Measurements from ENCODE around the gene ZNF253. TPM values are rescaled to one million over a fixed set of nuclear protein-coding genes. Genes with fewer than 3 reads are reported as not detected.

Gene ZNF253
- total and polyA plus RNA-seq, 9 donors = 9.1 to 20.3 (median 15.1) TPM

DNA sequence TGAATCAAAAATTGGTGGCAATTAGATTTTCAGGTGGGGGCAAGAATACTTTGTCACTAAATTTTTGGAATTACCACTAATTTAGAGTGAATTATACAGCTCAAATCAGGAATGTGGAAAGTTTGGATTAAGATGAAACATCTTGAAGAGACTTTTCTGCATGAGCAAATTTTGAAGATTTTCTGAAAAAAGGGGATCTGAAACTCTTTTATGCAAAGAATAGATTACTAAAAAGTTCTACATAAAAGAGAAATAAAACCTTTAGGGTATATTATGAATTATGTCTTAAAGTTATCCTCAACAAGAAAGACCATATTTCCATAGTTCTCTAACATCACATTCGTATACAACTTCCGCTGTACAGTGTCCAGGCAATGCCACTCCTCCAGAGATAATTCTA lies 71.7 kb downstream of the ZNF253 start:
- Histone ChIP-seq H3K27ac (no peak overlapping the region), H3K36me3 (no peaks in the 10 kb centered on the region), H3K4me1 (ENCODE audit: insufficient read depth) (peaks cover 2% of the 10 kb centered on the region), H3K4me3 (no peak overlapping the region), H3K9me3 (peaks cover 0 to 4% of the 10 kb centered on the region in 2 donors), H3K27me3 (no peaks in the 10 kb centered on the region)
- DNase-seq = no peak
- intact Hi-C loops (cut with DNase I) = no loop called here
- WGBS, 3 donors = 93 to 96% (median 95%) methylated on average over 2 of the region's 2 CpGs
- TF ChIP-seq EP300 (IDR thresholded peaks at IDR 0.05) (no peak), CTCF (IDR thresholded peaks at IDR 0.05) (no peak), POLR2A (IDR thresholded peaks at IDR 0.05) (no peak)

DNA sequence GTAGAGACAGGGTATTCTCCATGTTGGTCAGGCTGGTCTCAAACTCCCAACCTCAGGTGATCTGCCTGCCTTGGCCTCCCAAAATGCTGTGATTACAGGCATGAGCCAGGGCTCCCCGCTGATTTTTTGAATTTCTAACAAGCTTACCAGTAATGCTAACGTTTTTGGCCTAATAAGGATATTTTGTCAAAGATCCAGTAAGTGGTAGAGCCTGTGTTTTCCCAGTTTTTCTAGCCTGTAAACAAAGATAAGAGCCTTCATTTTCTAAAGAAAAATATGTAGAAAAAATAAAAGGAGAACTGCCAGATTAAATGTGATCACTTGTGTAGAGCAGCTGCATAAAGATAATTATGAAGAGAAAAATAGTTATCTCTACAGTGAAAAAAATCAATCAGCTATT lies 72.8 kb downstream of the ZNF253 start:
- peaks cover 0 to 4% of the 10 kb centered on the region in 2 donors for H3K9me3 ChIP-seq
- DNase-seq = no peak
- intact Hi-C loops (cut with DNase I) = no loop called here
- H3K4me1 ChIP-seq (ENCODE audit: insufficient read depth) = peaks cover 2% of the 10 kb centered on the region
- no peaks in the 10 kb centered on the region for H3K36me3 ChIP-seq
- 2 to 4% (median 2%) methylated on average over 2 of the region's 2 CpGs for WGBS, 3 donors
- H3K4me3 ChIP-seq = no peak overlapping the region
- no peaks in the 10 kb centered on the region for H3K27me3 ChIP-seq
- no peak for TF ChIP-seq CTCF (IDR thresholded peaks at IDR 0.05)
- no peak for TF ChIP-seq POLR2A (IDR thresholded peaks at IDR 0.05)
- TF ChIP-seq EP300 (IDR thresholded peaks at IDR 0.05) = no peak
- peak overlapping the region in 1 of 2 donors; percentile 51 for H3K27ac ChIP-seq

- Histone ChIP-seq H3K36me3 (no peaks in the 10 kb centered on the region), H3K27ac (no peak overlapping the region), H3K27me3 (no peaks in the 10 kb centered on the region), H3K4me1 (ENCODE audit: insufficient read depth) (no peaks in the 10 kb centered on the region), H3K4me3 (no peak overlapping the region), H3K9me3 (no peaks in the 10 kb centered on the region)
- intact Hi-C loops (cut with DNase I) = no loop called here
- TF ChIP-seq CTCF (IDR thresholded peaks at IDR 0.05) = no peak
- TF ChIP-seq POLR2A (IDR thresholded peaks at IDR 0.05) = no peak
- no peak for TF ChIP-seq EP300 (IDR thresholded peaks at IDR 0.05)
- WGBS, 3 donors = 68 to 78% (median 72%) methylated on average over 8 of the region's 8 CpGs
- no peak for DNase-seq
Observed at GRCh38 chr19:19943848-19944582, 78.3 kb downstream of the ZNF253 start.

Other genes starting within 250 kb of the ZNF253 start
- 1 to 10 TPM; 1.9 to 4.4 (median 3.2) TPM for gene PBX4, start 247.2 kb upstream of the ZNF253 start, total RNA-seq
- gene PBX4, start 247.2 kb upstream of the ZNF253 start, polyA plus RNA-seq = 1 to 10 TPM in 1 of 2 donors, under 1 TPM in 1; 0.73 to 4.1 TPM
- 10 to 100 TPM in 1 of 7 donors, 1 to 10 TPM in 6; 4.5 to 17.0 (median 7.3) TPM for gene LPAR2, start 237.7 kb upstream of the ZNF253 start, total RNA-seq
- gene LPAR2, start 237.7 kb upstream of the ZNF253 start, polyA plus RNA-seq = 1 to 10 TPM; 3.2 to 7.9 TPM
- gene GMIP, start 222.2 kb upstream of the ZNF253 start, total RNA-seq = 1 to 10 TPM; 3.9 to 6.9 (median 5.2) TPM
- 1 to 10 TPM; 3.3 to 3.8 TPM for gene GMIP, start 222.2 kb upstream of the ZNF253 start, polyA plus RNA-seq
- 100 to 1,000 TPM in 2 of 7 donors, 10 to 100 TPM in 5; 46.7 to 407 (median 67.7) TPM for gene ATP13A1, start 202.2 kb upstream of the ZNF253 start, total RNA-seq
- gene ATP13A1, start 202.2 kb upstream of the ZNF253 start, polyA plus RNA-seq = 10 to 100 TPM; 24.9 to 40.9 TPM
- gene ZNF101, start 197.0 kb upstream of the ZNF253 start, total RNA-seq = 10 to 100 TPM in 1 of 7 donors, 1 to 10 TPM in 6; 2.9 to 12.6 (median 5.6) TPM
- gene ZNF101, start 197.0 kb upstream of the ZNF253 start, polyA plus RNA-seq = 10 to 100 TPM in 1 of 2 donors, 1 to 10 TPM in 1; 4.2 to 10.4 TPM
- 10 to 100 TPM in 6 of 7 donors, 1 to 10 TPM in 1; 9.0 to 19.9 (median 12.6) TPM for gene ZNF14, start 132.8 kb upstream of the ZNF253 start, total RNA-seq
- 1 to 10 TPM; 6.3 to 9.5 TPM for gene ZNF14, start 132.8 kb upstream of the ZNF253 start, polyA plus RNA-seq
- 10 to 100 TPM; 23.9 to 46.1 (median 29.6) TPM for gene ZNF506, start 44.1 kb upstream of the ZNF253 start, total RNA-seq
- gene ZNF506, start 44.1 kb upstream of the ZNF253 start, polyA plus RNA-seq = 10 to 100 TPM; 10.3 to 20.3 TPM
- 10 to 100 TPM in 2 of 7 donors, 1 to 10 TPM in 5; 4.9 to 15.2 (median 7.7) TPM for gene ZNF93, start 35.1 kb downstream of the ZNF253 start, total RNA-seq
- 1 to 10 TPM; 5.5 to 8.9 TPM for gene ZNF93, start 35.1 kb downstream of the ZNF253 start, polyA plus RNA-seq
- gene ZNF682, start 173.6 kb downstream of the ZNF253 start, total RNA-seq = 1 to 10 TPM; 1.4 to 7.6 (median 4.5) TPM
- 1 to 10 TPM; 1.9 to 3.6 TPM for gene ZNF682, start 173.6 kb downstream of the ZNF253 start, polyA plus RNA-seq
- gene ZNF90, start 212.1 kb downstream of the ZNF253 start, total RNA-seq = 10 to 100 TPM in 2 of 7 donors, 1 to 10 TPM in 5; 3.6 to 11.3 (median 7.9) TPM
- gene ZNF90, start 212.1 kb downstream of the ZNF253 start, polyA plus RNA-seq = 1 to 10 TPM; 3.9 to 5.0 TPM

All from ovary (tissue), 9 donors.